ENCODE data around the gene MCF2L.

GRCh38 chr13:113016526-113017295 is 47.7 kb downstream of the MCF2L start:
- TF ChIP-seq POLR2A (IDR thresholded peaks at IDR 0.05), result no peak
- no peak for TF ChIP-seq CTCF (IDR thresholded peaks at IDR 0.05)
